H1 (cell line): ENCODE data around the gene STARD8. TPM values are rescaled to one million over a fixed set of nuclear protein-coding genes. Genes with fewer than 3 reads are reported as not detected.

Experiments used
- CTCF ChIA-PET: fragments of 300-600 bp; sonication (Branson Sonifier 250); formaldehyde crosslinking; loops from one replicate; lab custom pipeline; 2021; ENCODE audit not compliant: partially characterized antibody; lab: Charles Lee
- POLR2A ChIA-PET: fragments of 300-600 bp; sonication (Branson Sonifier 250); formaldehyde crosslinking; loops from one replicate; lab custom pipeline; 2021; ENCODE audit warnings: inconsistent platforms; ENCODE audit not compliant: partially characterized antibody; lab: Charles Lee
- DNase-seq, 2 experiments: peaks; one replicate each; pipeline versions ENCODE4 v3.0.0 to v3.0.0-alpha.2; 2010 to 2022; ENCODE audit warnings: low spot score in 2 of 2, low read depth in 1 of 2, mixed read lengths in 1 of 2
- FAIRE-seq: peaks from 2 replicates; lab custom pipeline; 2011; peaks lifted over from hg19 to GRCh38; lab: Jason Lieb, UNC
- H2AFZ ChIP-seq: 2 replicates; pipeline ENCODE4 v1.8.1; 2012; ENCODE audit warnings: low read length, inconsistent platforms
- H2AK5ac ChIP-seq: 2 replicates; pipeline ENCODE4 v1.6.1; 2013; ENCODE audit warnings: low read depth, low read length
- H2BK120ac ChIP-seq: replicated peaks from 2 replicates; pipeline ENCODE3; 2013; ENCODE audit warnings: low read depth, low read length, inconsistent platforms
- H2BK12ac ChIP-seq: 2 replicates; pipeline ENCODE4 v1.6.1; 2013; ENCODE audit warnings: low read depth, low read length
- H2BK15ac ChIP-seq: 2 replicates; pipeline ENCODE4 v1.6.1; 2013; ENCODE audit warnings: low read length
- H2BK20ac ChIP-seq: 2 replicates; pipeline ENCODE4 v1.6.1; 2013; ENCODE audit warnings: low read length
- H2BK5ac ChIP-seq: 2 replicates; pipeline ENCODE4 v1.6.1; 2013; ENCODE audit warnings: low read depth, low read length
- H3K14ac ChIP-seq: 2 replicates; pipeline ENCODE4 v1.6.1; 2013; ENCODE audit warnings: inconsistent platforms; ENCODE audit not compliant: insufficient read length
- H3K18ac ChIP-seq: 2 replicates; pipeline ENCODE4 v1.6.1; 2013; ENCODE audit warnings: low read length; ENCODE audit errors: extremely low read depth
- H3K23ac ChIP-seq: 2 replicates; pipeline ENCODE4 v1.6.1; 2013; ENCODE audit warnings: inconsistent platforms; ENCODE audit not compliant: insufficient read length
- H3K23me2 ChIP-seq: 2 replicates; pipeline ENCODE4 v1.6.1; 2013; ENCODE audit warnings: low read depth, low read length
- H3K27ac ChIP-seq: 2 replicates; pipeline ENCODE4 v1.6.1; 2011; ENCODE audit warnings: low read depth, low read length, inconsistent platforms
- H3K27me3 ChIP-seq, 4 experiments: replicated peaks in 1 of 4; 1 replicate in 1 of 4; 2 replicates in 3 of 4; pipeline versions ENCODE4 v1.6.1 to v1.8.1; 2011 to 2013; ENCODE audit warnings: low read length in 3 of 4, mild to moderate bottlenecking in 3 of 4, inconsistent platforms in 2 of 4, mixed read lengths in 2 of 4, moderate library complexity in 1 of 4; ENCODE audit not compliant: control insufficient read depth in 3 of 4, insufficient read depth in 3 of 4; ENCODE audit errors: extremely low read depth in 1 of 4
- H3K36me3 ChIP-seq, 4 experiments: 2 replicates each; pipeline versions ENCODE4 v1.6.1 to v1.8.1; 2011 to 2013; ENCODE audit warnings: mild to moderate bottlenecking in 4 of 4, low read length in 3 of 4, moderate library complexity in 2 of 4, control low read depth in 1 of 4, inconsistent platforms in 1 of 4; ENCODE audit not compliant: insufficient read depth in 4 of 4, control insufficient read depth in 2 of 4
- H3K4ac ChIP-seq: replicated peaks from 2 replicates; pipeline ENCODE3; 2013; ENCODE audit warnings: low read length, low read depth, mixed read lengths, inconsistent platforms; ENCODE audit not compliant: insufficient read length
- H3K4me1 ChIP-seq, 4 experiments: replicated peaks in 1 of 4; 1 replicate in 1 of 4; 2 replicates in 3 of 4; pipeline versions ENCODE4 v1.6.1 to v1.8.1; 2011 to 2013; ENCODE audit warnings: low read length in 3 of 4, inconsistent platforms in 2 of 4, mixed read lengths in 1 of 4; ENCODE audit not compliant: insufficient read depth in 4 of 4, control insufficient read depth in 3 of 4
- H3K4me2 ChIP-seq, 2 experiments: 2 replicates each; pipeline versions ENCODE4 v1.6.1 to v1.8.1; 2011 to 2013; ENCODE audit warnings: low read depth in 2 of 2, low read length in 2 of 2, control low read depth in 1 of 2, inconsistent platforms in 1 of 2, mild to moderate bottlenecking in 1 of 2; ENCODE audit not compliant: insufficient read depth in 1 of 2
- H3K4me3 ChIP-seq, 4 experiments: fragments of 200-600, 300-600 bp in 1 of 4; sonication (generic), shearing (Covaris generic), sonication (Bioruptor Twin) in 1 of 4; 2 replicates each; pipeline versions ENCODE4 v1.5.1 to v1.8.1; 2011 to 2016; ENCODE audit warnings: low read length in 4 of 4, low read depth in 3 of 4, control low read depth in 2 of 4, inconsistent platforms in 2 of 4, mild to moderate bottlenecking in 2 of 4, mixed read lengths in 1 of 4, moderate library complexity in 1 of 4; ENCODE audit not compliant: insufficient read depth in 2 of 4; ENCODE audit errors: extremely low read depth in 1 of 4
- H3K56ac ChIP-seq: replicated peaks from 2 replicates; pipeline ENCODE3; 2013; ENCODE audit warnings: low read depth, mild to moderate bottlenecking, mixed read lengths, low read length, inconsistent platforms; ENCODE audit not compliant: insufficient read length
- H3K79me1 ChIP-seq: 2 replicates; pipeline ENCODE4 v1.6.1; 2013; ENCODE audit warnings: low read depth, low read length, control low read depth
- H3K79me2 ChIP-seq, 2 experiments: 2 replicates each; pipeline versions ENCODE4 v1.6.1 to v1.8.1; 2012 to 2013; ENCODE audit warnings: low read length in 2 of 2, mild to moderate bottlenecking in 2 of 2, inconsistent platforms in 1 of 2; ENCODE audit not compliant: insufficient read depth in 2 of 2, control insufficient read depth in 1 of 2
- H3K9ac ChIP-seq, 4 experiments: replicated peaks in 1 of 4; 1 replicate in 1 of 4; 2 replicates in 3 of 4; pipeline versions ENCODE4 v1.6.1 to v1.8.1; 2011 to 2013; ENCODE audit warnings: low read depth in 3 of 4, low read length in 3 of 4, control low read depth in 2 of 4, mild to moderate bottlenecking in 2 of 4, moderate library complexity in 2 of 4, inconsistent platforms in 1 of 4; ENCODE audit errors: extremely low read depth in 1 of 4
- H3K9me3 ChIP-seq, 2 experiments: 2 replicates each; pipeline versions ENCODE4 v1.6.1 to v1.8.1; 2012 to 2013; ENCODE audit warnings: mild to moderate bottlenecking in 2 of 2, moderate library complexity in 2 of 2, control low read depth in 1 of 2, inconsistent platforms in 1 of 2, low read depth in 1 of 2, low read length in 1 of 2, mixed read lengths in 1 of 2; ENCODE audit not compliant: insufficient read depth in 2 of 2
- H4K20me1 ChIP-seq, 2 experiments: replicated peaks in 1 of 2; 2 replicates each; pipeline versions ENCODE3 to v1.8.1; 2011 to 2013; ENCODE audit warnings: inconsistent platforms in 2 of 2, low read length in 2 of 2, mild to moderate bottlenecking in 1 of 2; ENCODE audit not compliant: insufficient read depth in 2 of 2, control insufficient read depth in 1 of 2
- H4K5ac ChIP-seq: 2 replicates; pipeline ENCODE4 v1.6.1; 2013; ENCODE audit warnings: low read length, low read depth, mixed read lengths, inconsistent platforms; ENCODE audit not compliant: insufficient read length
- H4K8ac ChIP-seq: 2 replicates; pipeline ENCODE4 v1.8.0; 2013; ENCODE audit warnings: mild to moderate bottlenecking, moderate library complexity, low read length, inconsistent platforms; ENCODE audit not compliant: insufficient read depth; ENCODE audit errors: extremely low read depth
- H4K91ac ChIP-seq: replicated peaks from 2 replicates; pipeline ENCODE3; 2013; ENCODE audit warnings: low read length, mixed read lengths, inconsistent platforms; ENCODE audit not compliant: insufficient read length
- ASH2L ChIP-seq: fragments of 200-600, 300-600 bp; sonication (generic); IDR thresholded peaks from one replicate; pipeline ENCODE4 v1.7.1; 2017; ENCODE audit warnings: low read length
- ATF2 ChIP-seq: IDR thresholded peaks from 2 replicates; pipeline ENCODE4 v1.6.1; 2012; ENCODE audit warnings: low read length, inconsistent platforms
- BRCA1 ChIP-seq: IDR thresholded peaks from 2 replicates; pipeline ENCODE4 v1.6.1; 2012; ENCODE audit warnings: low read depth, low read length, improper control_type of control experiment
- CBX8 ChIP-seq: fragments of 300-800, 300-1000 bp; sonication (generic); IDR thresholded peaks from 2 replicates; pipeline ENCODE4 v1.7.1; 2016; ENCODE audit warnings: low read depth, low read length, borderline replicate concordance
- HDAC2 ChIP-seq, 2 experiments: fragments of 300-600 bp in 1 of 2; sonication (generic) in 1 of 2; IDR thresholded peaks; 2 replicates each; pipeline ENCODE4 v1.6.1; 2011 to 2012; ENCODE audit warnings: low read depth in 2 of 2, low read length in 2 of 2, mild to moderate bottlenecking in 2 of 2, moderate library complexity in 2 of 2, borderline replicate concordance in 1 of 2, inconsistent platforms in 1 of 2
- HDAC6 ChIP-seq: IDR thresholded peaks from one replicate; pipeline ENCODE4 v1.7.1; 2012; ENCODE audit warnings: low read depth, mild to moderate bottlenecking, inconsistent platforms, low read length, moderate library complexity
- KDM5A ChIP-seq: fragments of 200-600 bp; IDR thresholded peaks from 2 replicates; pipeline ENCODE4 v1.7.1; 2012; ENCODE audit warnings: mild to moderate bottlenecking, low read length, inconsistent platforms, mixed read lengths
- POLR2A ChIP-seq, 2 experiments: IDR thresholded peaks; 1 replicate in 1 of 2; 2 replicates in 1 of 2; pipeline ENCODE4 v1.6.1; 2011; ENCODE audit warnings: low read depth in 2 of 2, low read length in 2 of 2, mild to moderate bottlenecking in 2 of 2; ENCODE audit errors: control extremely low read depth in 1 of 2
- POLR2AphosphoS5 ChIP-seq: IDR thresholded peaks from 2 replicates; pipeline ENCODE4 v1.6.1; 2011; ENCODE audit warnings: low read depth, low read length
- RNF2 ChIP-seq: fragments of 200-900, 300-1000 bp; sonication (generic); IDR thresholded peaks from 2 replicates; pipeline ENCODE4 v1.7.1; 2016; ENCODE audit warnings: borderline replicate concordance, low read depth, mild to moderate bottlenecking, antibody characterized with exemption, low read length; ENCODE audit not compliant: poor library complexity, severe bottlenecking; ENCODE audit errors: missing control alignments
- RXRA ChIP-seq: IDR thresholded peaks from 2 replicates; pipeline ENCODE4 v1.6.1; 2011; ENCODE audit warnings: low read depth, mild to moderate bottlenecking, low read length, moderate library complexity; ENCODE audit not compliant: insufficient read depth
- SIRT6 ChIP-seq: IDR thresholded peaks from one replicate; pipeline ENCODE4 v1.7.1; 2012; ENCODE audit warnings: low read length, inconsistent platforms
- WGBS, 2 experiments: shearing (Covaris generic) in 1 of 2; methylation state at CpG; one replicate each; pipeline versions ENCODE4 v1.1.6 to v1.1.7; 2013 to 2015; ENCODE audit warnings: low lambda C conversion rate in 2 of 2, mixed read lengths in 2 of 2, inconsistent platforms in 1 of 2, low coverage in 1 of 2, missing lambda C conversion rate in 1 of 2; ENCODE audit not compliant: insufficient replicate concordance in 2 of 2, insufficient coverage in 1 of 2, insufficient read length in 1 of 2; ENCODE audit errors: extremely low coverage in 1 of 2, missing lambda C conversion rate in 1 of 2; 5-methylcytosine and 5-hydroxymethylcytosine counted together
- polyA plus RNA-seq, 7 experiments: library from polyadenylated mRNA; depleted of rRNA in 3 of 7; stranded (reverse) in 5 of 7; unstranded in 2 of 7; fragments of >200 nt in 5 of 7; fragments of 200-250 nt in 2 of 7; gene quantifications; 1 replicate in 5 of 7; 2 replicates in 1 of 7; 4 replicates in 1 of 7; pipeline versions ENCODE4 v1.2.1 to v1.2.3, GENCODE V29; 2011 to 2013; ENCODE audit warnings: missing spikeins in 2 of 7, mixed read lengths in 2 of 7
- total RNA-seq: library from RNA; stranded (reverse); fragmentation: NEBNext Ultra II Directional; extraction: Animal tissue kit (Norgen Biotek cat#: 25700); gene quantifications from 2 replicates; pipeline ENCODE4 v1.2.1, GENCODE V29; 2021

Gene STARD8
- total and polyA plus RNA-seq, 2 of the 8 experiments (the other 6 are each of a cell fraction or from before 2014, with no cell fraction given), result 1.8 to 3.8 TPM

DNA sequence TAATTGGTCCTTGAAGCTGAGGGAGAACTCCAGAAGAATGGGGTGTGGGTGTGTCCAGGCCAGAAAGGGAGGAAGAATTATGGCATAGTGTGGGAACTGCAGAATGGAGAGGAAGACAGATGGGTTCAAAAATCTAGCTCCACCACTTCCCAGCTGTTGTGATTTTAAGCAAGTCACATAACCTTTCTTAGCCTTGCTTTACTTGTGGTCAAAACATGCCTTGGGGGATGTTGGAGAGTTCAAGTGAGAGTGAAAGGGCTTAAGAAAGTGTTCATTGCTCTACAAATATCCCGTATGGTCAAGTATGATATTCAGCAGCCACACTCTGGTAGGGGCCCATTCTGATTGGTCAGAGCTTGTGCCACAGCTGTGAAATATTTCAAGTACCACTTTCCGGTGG is 15.0 kb upstream of the STARD8 start:
- H3K4me2 ChIP-seq, result no peak overlapping the region
- no peak overlapping the region for H3K23ac ChIP-seq
- H3K36me3 ChIP-seq, result no peaks in the 10 kb centered on the region
- H3K4me3 ChIP-seq, result no peak overlapping the region
- H3K23me2 ChIP-seq, result no peaks in the 10 kb centered on the region
- no peak overlapping the region for H4K5ac ChIP-seq
- FAIRE-seq, result no peak
- H2AFZ ChIP-seq, result no peak overlapping the region
- no peak overlapping the region for H2BK5ac ChIP-seq
- H3K9ac ChIP-seq, result no peak overlapping the region
- TF ChIP-seq HDAC6 (no peak), POLR2AphosphoS5 (no peak), HDAC2 (IDR thresholded peaks at IDR 0.05; ENCODE audit: borderline replicate concordance in 1 of 2, low read depth in 2 of 2, low read length in 2 of 2) (no peak), RNF2 (no peak), ASH2L (no peak), SIRT6 (no peak), KDM5A (no peak), RXRA (no peak), POLR2A (IDR thresholded peaks at IDR 0.05; ENCODE audit: control extremely low read depth in 1 of 2, low read depth in 2 of 2, low read length in 2 of 2) (no peak), ATF2 (no peak), BRCA1 (no peak), CBX8 (no peak)
- no peak overlapping the region for H3K56ac ChIP-seq
- H4K20me1 ChIP-seq, result no peaks in the 10 kb centered on the region
- WGBS, 2 experiments, result 68% methylated on average over 2 of the region's 2 CpGs; no CpG with 5 or more reads in 1 of the 2 experiments
- H3K79me2 ChIP-seq, result no peaks in the 10 kb centered on the region
- H2BK20ac ChIP-seq, result no peak overlapping the region
- no peak overlapping the region for H2AK5ac ChIP-seq
- H3K79me1 ChIP-seq, result no peaks in the 10 kb centered on the region
- no peak overlapping the region for H3K27ac ChIP-seq
- H3K14ac ChIP-seq, result no peak overlapping the region
- H2BK15ac ChIP-seq, result no peak overlapping the region
- no peaks in the 10 kb centered on the region for H3K4me1 ChIP-seq
- H3K4ac ChIP-seq, result no peak overlapping the region
- H2BK12ac ChIP-seq, result no peak overlapping the region
- no peak overlapping the region for H3K18ac ChIP-seq
- no peak for DNase-seq
- no peaks in the 10 kb centered on the region for H3K27me3 ChIP-seq
- H4K8ac ChIP-seq, result no peak overlapping the region
- ChIA-PET CTCF (interaction anchor here (1.2 kb wide), 1 partner anchor 9 kb away, joined by 3 read pairs; no protein-coding TSS in a partner anchor), POLR2A (no interaction called here)
- no peak overlapping the region for H4K91ac ChIP-seq
- H3K9me3 ChIP-seq, result no peaks in the 10 kb centered on the region
- H2BK120ac ChIP-seq, result no peak overlapping the region
